Sigmoid colon (tissue), 7 donors: ENCODE measurements around the gene GATB. TPM values are rescaled to one million over a fixed set of nuclear protein-coding genes. Genes with fewer than 3 reads are reported as not detected.

Experiments used
- DNase-seq: peaks from one replicate; pipeline ENCODE4 v3.0.0-alpha.2; 2019
- H3K27ac ChIP-seq, 4 donors: fragments of 200-600 bp; sonication (generic); one replicate each; pipeline ENCODE4 v1.5.1; 2016 to 2019; ENCODE audit warnings: mild to moderate bottlenecking in 1 of 4
- H3K27me3 ChIP-seq, 3 donors: fragments of 200-600 bp; sonication (generic); one replicate each; pipeline ENCODE4 v1.5.1; 2019; ENCODE audit warnings: mild to moderate bottlenecking in 1 of 3
- H3K36me3 ChIP-seq, 4 donors: fragments of 200-600 bp; sonication (generic); one replicate each; pipeline ENCODE4 v1.5.1; 2016 to 2019
- H3K4me1 ChIP-seq, 4 donors: fragments of 200-600 bp; sonication (generic); one replicate each; pipeline ENCODE4 v1.5.1; 2017 to 2019
- H3K4me3 ChIP-seq, 4 donors: fragments of 200-600 bp; sonication (generic); one replicate each; pipeline ENCODE4 v1.5.1; 2017 to 2019; ENCODE audit warnings: mild to moderate bottlenecking in 2 of 4, moderate library complexity in 1 of 4
- H3K9me3 ChIP-seq, 4 donors: fragments of 200-600 bp in 3 of 4; sonication (generic) in 3 of 4; one replicate each; pipeline versions ENCODE4 v1.5.1 to v1.6.1; 2013 to 2019
- CTCF ChIP-seq, 4 experiments: fragments of 450-650 bp in 3 of 4; fragments of 200-600 bp in 1 of 4; IDR thresholded peaks; one replicate each; pipeline ENCODE4 v1.5.1; 2016 to 2019; ENCODE audit warnings: antibody characterized with exemption in 4 of 4, mild to moderate bottlenecking in 3 of 4, moderate library complexity in 2 of 4
- EP300 ChIP-seq, 4 donors: sonication (generic); formaldehyde crosslinking; IDR thresholded peaks; one replicate each; pipeline ENCODE4 v1.6.1; 2017; ENCODE audit warnings: antibody characterized with exemption in 4 of 4
- POLR2A ChIP-seq, 2 donors: fragments of 450-650 bp; IDR thresholded peaks; one replicate each; pipeline ENCODE4 v1.6.1; 2016; ENCODE audit warnings: antibody characterized with exemption in 2 of 2, mild to moderate bottlenecking in 2 of 2, moderate library complexity in 2 of 2
- POLR2AphosphoS5 ChIP-seq, 4 donors: sonication (generic); formaldehyde crosslinking; IDR thresholded peaks; one replicate each; pipeline ENCODE4 v1.6.1; 2017; ENCODE audit warnings: antibody characterized with exemption in 4 of 4
- WGBS, 2 donors: extraction: QIAGEN DNeasy Blood & Tissue Kit; methylation state at CpG; one replicate each; pipeline ENCODE4 v1.1.7; 2013; 5-methylcytosine and 5-hydroxymethylcytosine counted together
- intact Hi-C: fragments of 100-400 bp; cut with DNase I; formaldehyde crosslinking; loops from one replicate; pipeline ENCODE4 v1.15.1; 2023
- polyA plus RNA-seq, 3 donors: library from polyadenylated mRNA; stranded (reverse); fragments of 200-250 nt; gene quantifications; one replicate each; pipeline ENCODE4 v1.2.3, GENCODE V29; 2013
- total RNA-seq, 4 donors: library from RNA; depleted of rRNA; stranded (reverse); fragments of >200 nt; gene quantifications; one replicate each; pipeline ENCODE4 v1.1.0, GENCODE V29; 2016
- donor health status: healthy with polysubstance abuse.
- donor health status: Bipolar disorder and iron deficiency.
- donor health status: healthy.

Gene GATB
- total and polyA plus RNA-seq, 7 donors = 11.1 to 22.1 (median 15.1) TPM

- TF ChIP-seq EP300 (IDR thresholded peaks at IDR 0.05) (no peak), POLR2A (IDR thresholded peaks at IDR 0.05) (no peak), CTCF (IDR thresholded peaks at IDR 0.05) (no peak), POLR2AphosphoS5 (IDR thresholded peaks at IDR 0.05) (no peak)
- no peak overlapping the region for H3K4me3 ChIP-seq
- H3K27me3 ChIP-seq = no peaks in the 10 kb centered on the region
- intact Hi-C loops = no loop called here
- no peaks in the 10 kb centered on the region for H3K4me1 ChIP-seq
- H3K9me3 ChIP-seq = no peaks in the 10 kb centered on the region
- no peaks in the 10 kb centered on the region for H3K36me3 ChIP-seq
- DNase-seq = no peak
- no peak overlapping the region for H3K27ac ChIP-seq
- WGBS, 2 donors = 89 to 93% methylated on average over 5 of the region's 5 CpGs
These were observed 20.2 kb upstream of the GATB start for GRCh38 chr4:151781026-151781425.

GRCh38 chr4:151777471-151777870 lies 16.7 kb upstream of the GATB start:
- Histone ChIP-seq H3K4me3 (no peak overlapping the region), H3K4me1 (no peaks in the 10 kb centered on the region), H3K27ac (no peak overlapping the region), H3K36me3 (no peaks in the 10 kb centered on the region), H3K9me3 (no peaks in the 10 kb centered on the region), H3K27me3 (no peaks in the 10 kb centered on the region)
- TF ChIP-seq EP300 (IDR thresholded peaks at IDR 0.05) (no peak), CTCF (IDR thresholded peaks at IDR 0.05) (no peak), POLR2AphosphoS5 (IDR thresholded peaks at IDR 0.05) (no peak), POLR2A (IDR thresholded peaks at IDR 0.05) (no peak)
- 62 to 77% methylated on average over 1 of the region's 1 CpG for WGBS, 2 donors
- DNase-seq = no peak
- intact Hi-C loops = no loop called here

GRCh38 chr4:151774324-151774723 lies 13.5 kb upstream of the GATB start:
- Histone ChIP-seq H3K4me1 (no peaks in the 10 kb centered on the region), H3K9me3 (no peaks in the 10 kb centered on the region), H3K36me3 (no peaks in the 10 kb centered on the region), H3K27me3 (no peaks in the 10 kb centered on the region), H3K4me3 (no peak overlapping the region), H3K27ac (no peak overlapping the region)
- no peak for DNase-seq
- TF ChIP-seq CTCF (IDR thresholded peaks at IDR 0.05) (no peak), EP300 (IDR thresholded peaks at IDR 0.05) (no peak), POLR2A (IDR thresholded peaks at IDR 0.05) (no peak), POLR2AphosphoS5 (IDR thresholded peaks at IDR 0.05) (no peak)
- intact Hi-C loops = no loop called here

GRCh38 chr4:151772274-151772673 lies 11.5 kb upstream of the GATB start:
- intact Hi-C loops = no loop called here
- H3K4me1 ChIP-seq = no peaks in the 10 kb centered on the region

More at GRCh38 chr4:151772274-151772673, 11.5 kb upstream of the GATB start:
- Histone ChIP-seq H3K27me3 (no peaks in the 10 kb centered on the region), H3K27ac (no peak overlapping the region), H3K4me3 (no peak overlapping the region), H3K36me3 (no peaks in the 10 kb centered on the region), H3K9me3 (no peaks in the 10 kb centered on the region)
- DNase-seq = no peak
- TF ChIP-seq EP300 (IDR thresholded peaks at IDR 0.05) (no peak), POLR2AphosphoS5 (IDR thresholded peaks at IDR 0.05) (no peak), POLR2A (IDR thresholded peaks at IDR 0.05) (no peak), CTCF (IDR thresholded peaks at IDR 0.05) (no peak)
- 91 to 93% methylated on average over 3 of the region's 3 CpGs for WGBS, 2 donors
